Choroid plexus epithelial cell (primary cell): Measurements from ENCODE around the gene WASF2.
A peak's percentile ranks its signal among the peaks of the same experiment; 100 is the strongest.

Experiments
- DNase-seq: peaks from one replicate; pipeline ENCODE4 v3.0.0-alpha.2; 2010; ENCODE audit warnings: low read depth
- H3K4me3 ChIP-seq: 2 replicates; pipeline ENCODE4 v1.5.1; 2011; ENCODE audit warnings: low read depth, mild to moderate bottlenecking, control low read depth, low read length, moderate library complexity
- TF ChIP-seq, protein P1 (sequence below): conservative IDR thresholded peaks from 2 replicates; pipeline ENCODE4 v1.5.1; 2011; ENCODE audit warnings: low read depth, mild to moderate bottlenecking, control low read depth, inconsistent platforms, low read length, moderate library complexity

WASF2 gene

GRCh38 chr1:27427329-27427728 lies 62.6 kb downstream of the WASF2 start:
- no peak overlapping the region for H3K4me3 ChIP-seq
- no peak for DNase-seq
- TF ChIP-seq, protein P1, sequence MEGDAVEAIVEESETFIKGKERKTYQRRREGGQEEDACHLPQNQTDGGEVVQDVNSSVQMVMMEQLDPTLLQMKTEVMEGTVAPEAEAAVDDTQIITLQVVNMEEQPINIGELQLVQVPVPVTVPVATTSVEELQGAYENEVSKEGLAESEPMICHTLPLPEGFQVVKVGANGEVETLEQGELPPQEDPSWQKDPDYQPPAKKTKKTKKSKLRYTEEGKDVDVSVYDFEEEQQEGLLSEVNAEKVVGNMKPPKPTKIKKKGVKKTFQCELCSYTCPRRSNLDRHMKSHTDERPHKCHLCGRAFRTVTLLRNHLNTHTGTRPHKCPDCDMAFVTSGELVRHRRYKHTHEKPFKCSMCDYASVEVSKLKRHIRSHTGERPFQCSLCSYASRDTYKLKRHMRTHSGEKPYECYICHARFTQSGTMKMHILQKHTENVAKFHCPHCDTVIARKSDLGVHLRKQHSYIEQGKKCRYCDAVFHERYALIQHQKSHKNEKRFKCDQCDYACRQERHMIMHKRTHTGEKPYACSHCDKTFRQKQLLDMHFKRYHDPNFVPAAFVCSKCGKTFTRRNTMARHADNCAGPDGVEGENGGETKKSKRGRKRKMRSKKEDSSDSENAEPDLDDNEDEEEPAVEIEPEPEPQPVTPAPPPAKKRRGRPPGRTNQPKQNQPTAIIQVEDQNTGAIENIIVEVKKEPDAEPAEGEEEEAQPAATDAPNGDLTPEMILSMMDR: no peak

GRCh38 chr1:27423709-27424108 lies 66.3 kb downstream of the WASF2 start:
- TF ChIP-seq, protein P1: no peak
- DNase-seq: no peak
- no peak overlapping the region for H3K4me3 ChIP-seq

DNA sequence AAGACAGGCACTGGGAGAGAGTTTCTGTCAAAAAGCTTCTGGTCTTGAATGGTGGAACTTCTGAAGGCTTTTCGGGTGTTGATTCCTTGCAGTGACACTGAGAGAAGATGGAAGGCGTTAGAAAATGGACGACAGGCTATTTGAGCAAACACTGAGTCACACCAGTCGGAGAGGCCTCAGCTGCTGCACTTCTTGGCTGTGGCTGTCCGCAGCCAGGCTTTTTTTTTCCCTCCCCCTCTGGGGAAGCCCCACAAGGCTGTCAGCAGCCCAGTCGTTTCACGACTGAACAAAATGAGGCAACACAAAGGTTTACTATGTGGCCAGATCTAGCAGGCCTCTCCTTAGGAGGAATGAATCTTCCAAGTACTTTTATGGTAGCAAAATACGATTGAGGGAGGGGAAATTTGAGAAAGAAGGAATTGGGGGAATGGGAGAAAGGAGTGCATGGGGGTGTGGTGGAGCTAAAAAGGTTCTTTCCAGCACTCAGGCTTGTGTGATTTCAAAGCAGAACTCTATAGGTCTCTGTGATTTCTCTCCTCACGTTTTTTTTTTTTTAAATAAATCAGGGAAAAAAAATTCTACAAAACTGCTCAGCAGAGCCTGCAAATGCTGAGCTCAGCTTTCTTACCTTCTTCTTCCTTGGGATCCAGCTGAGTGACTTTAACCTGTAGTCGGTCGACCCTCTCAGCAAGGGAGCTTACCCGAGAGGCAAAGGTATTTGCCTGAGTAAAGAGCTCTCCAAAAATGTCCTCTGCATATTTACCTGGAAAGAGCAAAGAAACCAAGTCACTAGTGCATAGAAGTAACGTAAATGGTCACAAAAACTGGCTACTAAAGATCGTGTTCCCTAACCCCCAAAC lies 71.4 kb downstream of the WASF2 start:
- TF ChIP-seq, protein P1: no peak
- peak; percentile 97 for DNase-seq
- H3K4me3 ChIP-seq: no peak overlapping the region

DNA sequence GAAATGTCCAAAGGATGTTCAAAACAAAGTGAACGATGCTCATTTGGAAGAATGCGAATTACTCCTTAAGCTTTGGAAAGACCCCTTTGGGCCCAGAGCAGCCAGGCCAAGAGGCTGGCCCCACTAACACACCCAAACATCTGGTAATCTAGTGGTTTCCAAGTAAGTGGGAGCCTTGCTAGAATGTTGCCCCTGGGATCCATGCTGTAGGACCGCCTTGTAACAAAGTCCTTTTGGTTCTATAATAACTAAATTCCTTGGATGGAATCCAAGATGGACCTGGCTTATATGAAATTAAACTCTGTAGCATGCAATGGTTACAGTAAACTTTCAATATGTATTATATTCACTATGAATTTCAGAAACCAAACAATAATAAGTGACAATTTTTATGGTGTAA lies 72.3 kb downstream of the WASF2 start:
- no peak overlapping the region for H3K4me3 ChIP-seq
- DNase-seq: no peak
- TF ChIP-seq, protein P1: no peak

GRCh38 chr1:27416387-27417111 lies 73.4 kb downstream of the WASF2 start:
- no peak overlapping the region for H3K4me3 ChIP-seq
- peak; percentile 85 for DNase-seq
- TF ChIP-seq, protein P1: peak; percentile 89

DNA sequence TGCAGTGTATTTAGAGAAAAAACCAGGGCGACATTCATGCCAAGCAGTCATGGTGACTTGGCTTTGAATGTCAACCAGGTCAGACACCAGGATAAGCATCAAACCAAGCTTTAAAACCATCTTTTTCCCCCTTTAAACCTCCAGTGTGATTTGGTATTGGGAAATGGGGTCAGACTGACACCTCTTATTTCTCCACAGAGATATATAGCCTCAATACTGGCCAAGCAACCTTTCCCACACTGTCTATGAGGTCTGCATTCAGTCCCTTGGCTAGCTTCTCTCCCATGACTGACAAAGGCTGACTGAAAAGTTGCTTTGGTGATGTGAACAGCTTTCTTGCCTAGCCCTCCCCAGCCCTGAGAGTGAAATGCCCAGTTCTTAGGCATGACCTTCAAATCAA lies 75.9 kb downstream of the WASF2 start:
- DNase-seq: no peak
- H3K4me3 ChIP-seq: no peak overlapping the region
- TF ChIP-seq, protein P1: no peak
